HG03045 (cell line): Measurements from ENCODE around the gene GGT1.
A peak's percentile ranks its signal among the peaks of the same experiment; 100 is the strongest.
"Not testable (repeated sequence)": the region's sequence is repeated elsewhere in the genome, so short reads cannot be mapped to it uniquely, and the experiment has no call there.

ENCODE experiments used
- ATAC-seq: cut with Tn5 transposase; IDR thresholded peaks from one replicate; pipeline ENCODE4 v1.9.1; 2021; ENCODE audit warnings: mild to moderate bottlenecking, moderate library complexity; ENCODE audit not compliant: unreplicated experiment

Gene GGT1

DNA sequence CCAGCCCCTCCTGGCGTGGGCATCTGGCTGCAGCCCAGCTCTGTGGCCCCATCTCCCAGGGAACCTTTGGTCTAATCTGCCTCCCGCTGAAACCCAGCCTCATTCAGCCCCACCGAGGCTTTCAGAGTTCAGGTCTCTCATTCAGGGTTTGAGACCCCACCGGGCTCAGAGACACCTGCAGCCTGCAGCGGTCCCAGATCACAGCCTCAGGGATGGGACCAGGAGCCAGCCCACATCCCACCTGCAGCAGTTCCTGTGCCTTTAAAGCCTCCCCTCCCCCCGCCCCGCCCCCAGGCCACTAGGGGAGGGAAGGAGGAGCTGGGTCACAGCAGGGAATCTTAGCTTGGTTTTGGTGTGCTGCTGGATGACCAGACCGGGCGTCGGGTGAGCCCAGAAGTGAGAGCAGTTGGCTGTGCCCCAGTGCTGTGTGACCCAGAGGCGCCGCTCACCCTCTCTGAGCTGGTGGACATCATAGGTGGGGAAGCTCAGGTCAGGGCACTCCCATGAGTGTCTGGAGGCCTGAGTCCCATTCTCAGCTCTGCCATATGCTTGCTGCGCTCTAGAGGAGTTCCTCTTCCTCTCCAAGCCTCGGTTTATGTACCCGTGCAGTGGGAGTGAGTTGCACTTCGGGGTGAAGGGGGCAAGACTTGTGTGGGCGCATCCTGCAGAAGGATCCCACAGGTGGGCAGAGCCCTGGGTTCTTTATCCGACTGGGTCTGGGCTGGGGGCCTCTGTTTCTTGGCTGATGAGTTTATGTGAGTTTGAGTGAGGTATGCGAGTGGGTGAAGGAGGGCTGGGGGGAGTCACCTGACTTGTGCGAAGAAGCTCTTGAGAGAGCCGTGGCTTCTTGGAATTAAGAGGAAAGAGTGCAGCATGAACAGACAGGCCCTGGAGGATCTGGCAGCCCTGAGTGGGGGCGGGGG is at the start of gene GGT1:
TSS of gene GGT1 (plus strand) at position 347 of the 923 bp plus-strand sequence. CDS start 7,889 bp downstream, outside the sequence.
- ATAC-seq: not testable (repeated sequence)

- no peak for ATAC-seq
Observed at GRCh38 chr22:24553597-24554312, 49.2 kb upstream of the GGT1 start.

DNA sequence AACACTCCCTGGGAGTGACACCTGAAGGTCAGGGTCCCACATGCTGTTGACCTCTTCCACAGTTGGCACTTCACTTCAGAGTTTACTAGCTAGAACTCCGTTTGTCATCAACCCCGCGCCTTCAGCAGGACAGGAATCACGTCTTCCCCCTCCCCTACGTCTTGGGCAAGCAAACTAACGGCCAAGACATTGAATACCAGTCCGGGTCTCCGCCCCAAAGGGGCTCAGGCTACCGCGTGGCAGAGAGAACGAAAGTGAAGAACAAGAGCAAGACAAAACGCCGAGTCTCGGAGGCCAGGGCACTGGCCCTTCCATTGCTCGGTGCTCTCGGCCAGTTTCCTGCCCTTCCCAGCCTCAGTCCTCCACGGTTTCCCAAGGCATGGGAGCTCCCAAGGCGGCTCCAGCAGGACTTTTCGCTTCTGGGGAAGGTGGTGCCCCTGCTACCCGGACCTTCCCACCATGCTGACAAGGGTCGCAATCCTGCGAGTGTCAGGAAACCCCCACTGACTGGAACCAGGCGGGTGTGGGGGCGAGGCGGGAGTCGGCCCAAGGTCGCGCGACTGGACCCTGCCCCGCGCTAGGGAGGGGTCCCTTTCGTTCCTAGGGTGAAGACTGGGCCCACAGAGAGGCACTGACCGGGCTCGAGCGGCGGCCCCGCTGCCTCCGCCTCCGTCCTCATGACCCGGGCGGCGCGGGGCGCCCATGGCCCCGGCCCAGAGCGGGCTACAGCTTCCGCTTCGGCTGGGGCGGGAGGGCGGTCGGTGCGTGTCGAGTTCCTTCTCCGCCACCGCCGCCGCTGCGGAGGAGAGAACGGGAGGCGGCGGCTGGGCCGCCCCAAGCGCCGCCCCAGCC is 48.5 kb upstream of the GGT1 start, which contains the start of gene GUCD1:
TSS of gene GUCD1 (minus strand) at position 826 of the 852 bp plus-strand sequence. CDS start at position 679, 147 bp downstream.
- peak; percentile 22 for ATAC-seq

- ATAC-seq: peak; percentile 79
Observed at GRCh38 chr22:24555165-24556039, 47.6 kb upstream of the GGT1 start, which contains the start of gene SNRPD3. TSS of gene SNRPD3 (plus strand) at chr22:24555999. CDS start at chr22:24557675, 1,676 bp downstream.

DNA sequence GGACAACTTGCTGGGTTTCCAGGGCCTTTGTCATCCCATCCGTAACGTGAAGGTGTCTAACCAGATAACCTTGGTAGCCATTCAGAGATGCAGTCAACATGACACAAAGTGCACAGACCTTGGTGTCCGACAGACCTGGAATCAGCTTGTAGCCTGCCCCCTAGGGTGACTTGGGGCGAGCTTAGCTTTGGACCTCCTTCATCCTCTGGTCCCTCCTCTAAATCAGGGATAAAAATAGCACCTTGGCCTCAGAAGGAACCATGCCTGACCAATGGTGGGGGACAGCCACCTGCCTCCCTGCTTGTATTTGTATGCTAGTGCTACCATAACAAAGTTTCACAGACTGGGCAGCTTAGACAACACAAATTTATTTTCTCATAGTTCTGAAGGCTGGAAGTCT is 43.5 kb upstream of the GGT1 start:
- ATAC-seq: no peak

DNA sequence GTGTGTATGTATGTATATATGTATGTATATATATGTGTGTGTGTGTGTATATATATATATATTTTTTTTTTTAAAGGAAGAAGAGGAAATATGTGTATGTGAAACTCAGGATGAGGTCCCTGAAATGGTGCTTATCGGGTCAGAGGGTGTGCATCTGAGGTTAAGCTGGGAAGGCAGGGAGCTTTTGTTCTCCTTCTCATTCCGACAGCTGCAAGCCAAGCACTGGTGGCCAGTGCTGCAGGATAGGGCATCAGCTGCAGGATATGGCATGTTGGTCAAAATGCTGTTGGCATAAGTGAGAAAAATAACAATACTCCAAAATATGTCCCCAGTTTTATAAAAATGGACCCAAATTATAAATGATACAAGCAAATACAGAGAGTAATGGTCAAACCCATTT is 39.7 kb upstream of the GGT1 start:
- ATAC-seq: no peak

- no peak for ATAC-seq
Observed at GRCh38 chr22:24564376-24565058, 38.5 kb upstream of the GGT1 start.

- ATAC-seq: no peak
Observed at GRCh38 chr22:24565077-24565476, 37.9 kb upstream of the GGT1 start.

DNA sequence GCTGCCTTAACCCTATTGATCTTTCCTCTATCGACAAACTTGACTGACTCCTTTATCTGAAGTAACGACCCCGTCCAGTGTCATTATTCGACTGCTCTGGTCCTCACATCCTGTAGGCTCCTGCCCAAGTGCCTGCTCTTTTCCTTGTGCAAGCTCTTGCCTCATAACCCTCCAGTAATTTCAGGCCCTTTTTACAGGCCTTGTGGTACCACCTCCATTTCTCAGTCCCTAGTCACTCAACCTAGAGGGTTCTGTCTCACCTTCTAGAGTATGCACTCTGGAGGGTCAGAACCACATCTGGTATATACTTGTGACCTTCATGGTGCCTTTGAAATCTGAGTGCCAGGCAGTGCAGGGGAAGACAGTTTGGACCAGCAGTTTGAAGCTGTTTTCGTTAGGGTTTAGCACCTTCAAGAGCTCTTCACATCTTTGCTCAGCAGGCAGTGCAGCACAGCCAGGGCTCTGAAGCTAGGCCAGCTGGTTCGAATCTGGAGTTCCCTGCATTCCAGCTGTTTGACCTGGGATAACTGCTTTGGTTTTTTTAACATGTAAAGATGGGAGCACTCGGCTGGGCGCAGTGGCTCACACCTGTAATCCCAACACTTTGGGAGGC is 36.0 kb upstream of the GGT1 start:
- ATAC-seq: no peak

- no peak for ATAC-seq
Observed at GRCh38 chr22:24567668-24568067, 35.3 kb upstream of the GGT1 start.

DNA sequence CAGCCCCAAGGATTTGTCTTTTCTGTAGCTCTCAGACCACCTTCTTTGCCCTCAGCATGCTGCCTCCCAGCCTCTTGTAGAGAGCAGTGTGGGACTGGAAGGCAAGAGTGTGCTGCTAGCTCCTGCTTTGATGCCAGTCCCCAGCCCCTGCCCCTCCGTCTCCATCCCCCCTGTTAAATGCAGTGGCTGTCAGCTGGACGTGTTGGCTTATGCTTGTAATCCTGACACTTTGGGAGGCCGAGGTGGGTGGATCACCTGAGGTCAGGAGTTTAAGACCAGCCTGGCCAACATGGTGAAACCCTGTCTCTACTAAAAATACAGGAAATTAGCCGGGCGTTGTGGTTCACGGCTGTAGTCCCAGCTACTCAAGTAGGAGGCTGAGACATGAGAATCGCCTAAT is 31.7 kb upstream of the GGT1 start:
- no peak for ATAC-seq

DNA sequence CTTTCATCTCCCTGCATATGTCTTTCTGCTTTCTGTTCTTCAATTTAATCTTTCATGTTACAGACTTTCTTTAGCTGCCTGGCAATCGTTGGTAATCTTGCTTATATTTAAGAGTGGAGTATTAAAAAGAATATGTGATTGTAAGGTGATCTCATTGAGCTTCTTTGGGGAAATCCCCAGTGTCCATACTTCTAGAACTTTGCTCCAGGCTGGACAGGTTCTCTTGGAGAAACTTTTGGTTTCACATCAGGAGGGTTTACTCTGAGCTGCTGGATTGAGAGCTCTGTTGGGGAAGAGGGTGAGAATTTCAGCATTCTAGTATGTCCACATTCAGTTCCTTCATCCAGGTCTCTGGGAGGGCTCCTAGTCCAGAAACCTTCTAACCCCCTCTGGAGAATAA is 26.2 kb upstream of the GGT1 start:
- no peak for ATAC-seq

- ATAC-seq: no peak
Observed at GRCh38 chr22:24578355-24579257, 24.4 kb upstream of the GGT1 start.

- no peak for ATAC-seq
Observed at GRCh38 chr22:24579258-24579601, 23.8 kb upstream of the GGT1 start.

GRCh38 chr22:24580276-24580675 is 22.7 kb upstream of the GGT1 start:
- no peak for ATAC-seq

- ATAC-seq: no peak
Observed at GRCh38 chr22:24582056-24582814, 20.8 kb upstream of the GGT1 start.
